HEK293 (cell line): ENCODE measurements around the gene TARDBP.
A peak's percentile ranks its signal among the peaks of the same experiment; 100 is the strongest.

ENCODE experiments used
- CTCF ChIA-PET: fragments of 350-600 bp; formaldehyde crosslinking; extraction: SDS; loops from one replicate; lab custom pipeline; 2021; ENCODE audit warnings: antibody characterized with exemption; lab: Yijun Ruan, JAX
- POLR2A ChIA-PET: fragments of 300-600 bp; formaldehyde crosslinking; extraction: SDS; loops from one replicate; lab custom pipeline; 2020; ENCODE audit warnings: antibody characterized with exemption, inconsistent platforms; lab: Yijun Ruan, JAX
- H3K27ac ChIP-seq: fragments of 200-500 bp; sonication (Bioruptor generic); 2 replicates; pipeline ENCODE4 v1.5.1; 2014; ENCODE audit warnings: low read depth, low read length, control low read depth, inconsistent platforms; ENCODE audit errors: extremely low read depth
- H3K36me3 ChIP-seq, 2 experiments: fragments of 200-500 bp in 1 of 2; sonication (Bioruptor generic) in 1 of 2; 1 replicate in 1 of 2; 2 replicates in 1 of 2; pipeline ENCODE4 v1.5.1; 2014 to 2017; ENCODE audit warnings: inconsistent platforms in 2 of 2, low read length in 2 of 2; ENCODE audit not compliant: control insufficient read depth in 2 of 2, insufficient read depth in 1 of 2
- H3K4me1 ChIP-seq: fragments of 200-500 bp; sonication (Bioruptor generic); 2 replicates; pipeline ENCODE4 v1.5.1; 2014; ENCODE audit warnings: mild to moderate bottlenecking, low read length, inconsistent platforms; ENCODE audit not compliant: control insufficient read depth, insufficient read depth
- H3K4me3 ChIP-seq: 2 replicates; pipeline ENCODE4 v1.5.1; 2011; ENCODE audit warnings: low read depth, mild to moderate bottlenecking, control low read depth, low read length, moderate library complexity
- H3K9me3 ChIP-seq: fragments of 200-500 bp; sonication (Bioruptor generic); 2 replicates; pipeline ENCODE4 v1.5.1; 2014; ENCODE audit warnings: low read depth, low read length, inconsistent platforms; ENCODE audit not compliant: control insufficient read depth, insufficient read depth
- HOXA7 ChIP-seq: sonication (generic); formaldehyde crosslinking; IDR thresholded peaks from 2 replicates; pipeline ENCODE4 v1.8.1; 2022; ENCODE audit warnings: missing genetic modification reagents, borderline replicate concordance
- SETDB1 ChIP-seq: IDR thresholded peaks from one replicate; pipeline ENCODE4 v1.6.1; 2017; ENCODE audit warnings: mild to moderate bottlenecking, low read length, moderate library complexity, mixed read lengths; ENCODE audit not compliant: insufficient read length
- SP3 ChIP-seq: fragments of 450-650 bp; formaldehyde crosslinking; IDR thresholded peaks from 2 replicates; pipeline ENCODE4 v1.5.1; 2016; ENCODE audit warnings: missing biosample characterization, missing genetic modification characterization
- TRIM28 ChIP-seq: IDR thresholded peaks from 2 replicates; pipeline ENCODE4 v1.6.1; 2011; ENCODE audit warnings: low read length, control low read depth, borderline replicate concordance
- ZBTB44 ChIP-seq: fragments of 450-650 bp; IDR thresholded peaks from 2 replicates; pipeline ENCODE4 v1.5.1; 2018; ENCODE audit warnings: missing biosample characterization, mild to moderate bottlenecking, missing genetic modification characterization
- ZFP69B ChIP-seq: fragments of 450-650 bp; formaldehyde crosslinking; IDR thresholded peaks from 2 replicates; pipeline ENCODE4 v1.5.1; 2016; ENCODE audit warnings: missing biosample characterization, missing genetic modification characterization
- ZNF10 ChIP-seq: fragments of 450-650 bp; formaldehyde crosslinking; IDR thresholded peaks from 2 replicates; pipeline ENCODE4 v1.5.1; 2017; ENCODE audit warnings: missing biosample characterization, missing genetic modification characterization
- ZNF133 ChIP-seq: fragments of 450-650 bp; formaldehyde crosslinking; IDR thresholded peaks from 2 replicates; pipeline ENCODE4 v1.5.1; 2016; ENCODE audit warnings: missing biosample characterization, missing genetic modification characterization
- ZNF174 ChIP-seq: fragments of 450-650 bp; formaldehyde crosslinking; IDR thresholded peaks from 2 replicates; pipeline ENCODE4 v1.5.0; 2017; ENCODE audit warnings: missing biosample characterization, mild to moderate bottlenecking, missing genetic modification characterization
- ZNF214 ChIP-seq: fragments of 450-650 bp; formaldehyde crosslinking; IDR thresholded peaks from 2 replicates; pipeline ENCODE4 v1.5.1; 2017; ENCODE audit warnings: missing biosample characterization, mild to moderate bottlenecking, missing genetic modification characterization, borderline replicate concordance
- ZNF274 ChIP-seq, 2 experiments: fragments of 200-500 bp in 1 of 2; fragments of 450-650 bp in 1 of 2; sonication (Bioruptor generic) in 1 of 2; formaldehyde crosslinking in 1 of 2; IDR thresholded peaks; 2 replicates each; pipeline versions ENCODE4 v1.5.1 to v1.6.1; 2014 to 2016; ENCODE audit warnings: borderline replicate concordance in 1 of 2, inconsistent platforms in 1 of 2, low read length in 1 of 2, missing biosample characterization in 1 of 2, missing genetic modification characterization in 1 of 2
- ZNF350 ChIP-seq: fragments of 450-650 bp; formaldehyde crosslinking; IDR thresholded peaks from 2 replicates; pipeline ENCODE4 v1.5.0; 2017; ENCODE audit warnings: missing biosample characterization, mild to moderate bottlenecking, missing genetic modification characterization
- ZNF514 ChIP-seq: fragments of 450-650 bp; formaldehyde crosslinking; IDR thresholded peaks from 2 replicates; pipeline ENCODE4 v1.5.1; 2016; ENCODE audit warnings: missing biosample characterization, missing genetic modification characterization
- ZNF518A ChIP-seq: fragments of 450-650 bp; formaldehyde crosslinking; conservative IDR thresholded peaks from 2 replicates; pipeline ENCODE4 v1.5.1; 2016; ENCODE audit warnings: low read depth, missing biosample characterization, missing genetic modification characterization
- ZNF560 ChIP-seq: fragments of 450-650 bp; formaldehyde crosslinking; IDR thresholded peaks from 2 replicates; pipeline ENCODE4 v1.5.1; 2017; ENCODE audit warnings: missing biosample characterization, missing genetic modification characterization, borderline replicate concordance
- ZNF623 ChIP-seq: fragments of 450-650 bp; formaldehyde crosslinking; IDR thresholded peaks from 2 replicates; pipeline ENCODE4 v1.5.1; 2016; ENCODE audit warnings: missing biosample characterization, missing genetic modification characterization
- ZNF654 ChIP-seq: fragments of 450-650 bp; formaldehyde crosslinking; IDR thresholded peaks from 2 replicates; pipeline ENCODE4 v1.5.1; 2016; ENCODE audit warnings: low read depth, missing biosample characterization, missing genetic modification characterization
- ZNF701 ChIP-seq: fragments of 450-650 bp; formaldehyde crosslinking; IDR thresholded peaks from 2 replicates; pipeline ENCODE4 v1.5.1; 2016; ENCODE audit warnings: missing biosample characterization, missing genetic modification characterization
- ZNF768 ChIP-seq: fragments of 450-650 bp; formaldehyde crosslinking; IDR thresholded peaks from 2 replicates; pipeline ENCODE4 v1.5.1; 2018; ENCODE audit warnings: missing biosample characterization, mild to moderate bottlenecking, missing genetic modification characterization
- ZSCAN16 ChIP-seq: fragments of 450-650 bp; formaldehyde crosslinking; IDR thresholded peaks from 2 replicates; pipeline ENCODE4 v1.5.1; 2016; ENCODE audit warnings: missing biosample characterization, missing genetic modification characterization

The TARDBP gene

DNA sequence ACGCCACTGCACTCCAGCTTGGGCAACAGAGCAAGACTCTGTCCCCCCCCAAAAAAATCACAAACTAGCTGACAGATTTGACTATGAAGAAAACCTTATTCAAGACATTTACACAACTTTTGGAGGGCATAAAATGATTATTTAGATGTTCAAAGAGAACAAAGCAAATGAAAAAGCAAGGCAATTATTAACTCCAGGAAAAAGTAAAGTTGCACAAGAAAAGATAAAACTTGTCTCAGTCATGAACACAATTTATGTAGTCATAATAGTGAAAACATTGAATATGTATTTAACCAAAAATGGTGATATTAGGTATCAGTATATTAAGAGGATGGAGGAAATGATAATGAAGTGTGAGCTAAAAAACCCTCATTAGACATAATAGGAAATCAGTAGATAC is 11.9 kb upstream of the TARDBP start:
- Histone ChIP-seq H3K27ac (no peak overlapping the region), H3K4me3 (no peak overlapping the region), H3K4me1 (no peaks in the 10 kb centered on the region), H3K36me3 (no peaks in the 10 kb centered on the region), H3K9me3 (no peaks in the 10 kb centered on the region)
- no peak for TF ChIP-seq ZNF350 (tag by site-specific recombination)
- TF ChIP-seq SETDB1 = peak; percentile 67
- CTCF ChIA-PET = interaction anchor here (0.8 kb wide), 1 partner anchor 37 kb away, joined by 4 read pairs; no protein-coding TSS in a partner anchor
- POLR2A ChIA-PET = interaction anchor here (0.9 kb wide), 1 partner anchor 12 kb away, joined by 4 read pairs; the partner anchor contains the start of gene TARDBP

- peaks cover 7% of the 10 kb centered on the region for H3K4me1 ChIP-seq
- H3K27ac ChIP-seq = peak overlapping the region; percentile 96
- ChIA-PET POLR2A (interaction anchor here (1.7 to 2.0 kb wide), 2 partner anchors 12 to 37 kb away, joined by 5 to 10 read pairs; no protein-coding TSS in a partner anchor), CTCF (interaction anchor here (0.7 kb wide), 1 partner anchor 103 kb away, joined by 3 read pairs; no protein-coding TSS in a partner anchor)
- TF ChIP-seq ZNF701 (tag by site-specific recombination) (no peak), ZNF768 (tag by site-specific recombination) (no peak), ZNF214 (tag by site-specific recombination) (no peak), ZNF518A (tag by site-specific recombination) (no peak), ZNF560 (tag by site-specific recombination) (no peak), HOXA7 (CRISPR knock-in tag) (no peak), ZNF350 (tag by site-specific recombination) (no peak), ZNF274 (IDR thresholded peaks at IDR 0.05; ENCODE audit: low read length) (no peak), ZNF274 (tag by site-specific recombination; IDR thresholded peaks at IDR 0.05; ENCODE audit: borderline replicate concordance) (no peak), ZNF654 (tag by site-specific recombination) (no peak), ZSCAN16 (tag by site-specific recombination) (no peak), ZNF623 (no peak), ZNF514 (tag by site-specific recombination) (no peak), ZNF133 (tag by site-specific recombination) (no peak), ZFP69B (tag by site-specific recombination) (no peak), ZNF10 (tag by site-specific recombination) (no peak), TRIM28 (no peak), ZNF174 (tag by site-specific recombination) (no peak), SP3 (tag by site-specific recombination) (no peak), ZBTB44 (tag by site-specific recombination) (no peak)
- peak overlapping the region; percentile 100 for H3K4me3 ChIP-seq
- no peaks in the 10 kb centered on the region for H3K9me3 ChIP-seq
- peaks cover 38 to 49% of the 10 kb centered on the region in 2 experiments; a peak in 2 of 3 replicates for H3K36me3 ChIP-seq
Measured at GRCh38 chr1:11013160-11013531, 692 bp downstream of the TARDBP start.
